22Rv1 (cell line): Measurements from ENCODE around the gene FGR.
"Not testable (repeated sequence)": the region's sequence is repeated elsewhere in the genome, so short reads cannot be mapped to it uniquely, and the experiment has no call there.

ENCODE experiments used
- H3K27ac ChIP-seq: fragments of 450-650 bp; 2 replicates; pipeline ENCODE4 v1.5.1; 2017
- ZFX ChIP-seq: fragments of 450-650 bp; IDR thresholded peaks from 2 replicates; pipeline ENCODE4 v1.6.1; 2017; ENCODE audit warnings: antibody characterized with exemption, borderline replicate concordance
- TF ChIP-seq, protein P1 (sequence below): fragments of 450-650 bp; IDR thresholded peaks from 2 replicates; pipeline ENCODE4 v1.5.1; 2017; ENCODE audit warnings: mild to moderate bottlenecking

Gene FGR

GRCh38 chr1:27623327-27624212 is 11.4 kb downstream of the FGR start:
- no peak overlapping the region for H3K27ac ChIP-seq
- no peak for TF ChIP-seq ZFX
- TF ChIP-seq, protein P1, sequence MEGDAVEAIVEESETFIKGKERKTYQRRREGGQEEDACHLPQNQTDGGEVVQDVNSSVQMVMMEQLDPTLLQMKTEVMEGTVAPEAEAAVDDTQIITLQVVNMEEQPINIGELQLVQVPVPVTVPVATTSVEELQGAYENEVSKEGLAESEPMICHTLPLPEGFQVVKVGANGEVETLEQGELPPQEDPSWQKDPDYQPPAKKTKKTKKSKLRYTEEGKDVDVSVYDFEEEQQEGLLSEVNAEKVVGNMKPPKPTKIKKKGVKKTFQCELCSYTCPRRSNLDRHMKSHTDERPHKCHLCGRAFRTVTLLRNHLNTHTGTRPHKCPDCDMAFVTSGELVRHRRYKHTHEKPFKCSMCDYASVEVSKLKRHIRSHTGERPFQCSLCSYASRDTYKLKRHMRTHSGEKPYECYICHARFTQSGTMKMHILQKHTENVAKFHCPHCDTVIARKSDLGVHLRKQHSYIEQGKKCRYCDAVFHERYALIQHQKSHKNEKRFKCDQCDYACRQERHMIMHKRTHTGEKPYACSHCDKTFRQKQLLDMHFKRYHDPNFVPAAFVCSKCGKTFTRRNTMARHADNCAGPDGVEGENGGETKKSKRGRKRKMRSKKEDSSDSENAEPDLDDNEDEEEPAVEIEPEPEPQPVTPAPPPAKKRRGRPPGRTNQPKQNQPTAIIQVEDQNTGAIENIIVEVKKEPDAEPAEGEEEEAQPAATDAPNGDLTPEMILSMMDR = no peak

DNA sequence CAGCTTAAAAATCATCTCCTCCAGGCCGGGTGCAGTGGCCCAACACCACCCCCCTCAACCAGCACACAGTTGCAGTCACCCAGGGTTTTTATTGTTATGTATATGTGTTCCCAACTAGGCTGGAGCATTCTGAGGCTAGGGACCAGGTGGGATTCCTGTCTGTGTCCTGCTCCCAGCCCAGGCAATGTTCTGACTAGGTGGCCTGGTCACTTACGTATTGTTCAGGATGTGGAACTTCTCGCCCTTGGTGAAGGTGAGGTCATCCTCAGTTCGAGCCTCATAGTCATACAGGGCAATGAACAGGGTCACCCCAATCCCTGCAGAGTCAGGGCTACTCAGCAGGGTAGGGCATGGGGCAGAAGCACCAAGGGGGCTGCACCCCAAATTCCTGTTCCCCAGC is 12.2 kb downstream of the FGR start:
- TF ChIP-seq, protein P1 = no peak
- TF ChIP-seq ZFX = no peak
- no peak overlapping the region for H3K27ac ChIP-seq

- H3K27ac ChIP-seq = no peak overlapping the region
- no peak for TF ChIP-seq ZFX
- TF ChIP-seq, protein P1 = no peak
Observed at GRCh38 chr1:27621051-27621920, 13.7 kb downstream of the FGR start.

DNA sequence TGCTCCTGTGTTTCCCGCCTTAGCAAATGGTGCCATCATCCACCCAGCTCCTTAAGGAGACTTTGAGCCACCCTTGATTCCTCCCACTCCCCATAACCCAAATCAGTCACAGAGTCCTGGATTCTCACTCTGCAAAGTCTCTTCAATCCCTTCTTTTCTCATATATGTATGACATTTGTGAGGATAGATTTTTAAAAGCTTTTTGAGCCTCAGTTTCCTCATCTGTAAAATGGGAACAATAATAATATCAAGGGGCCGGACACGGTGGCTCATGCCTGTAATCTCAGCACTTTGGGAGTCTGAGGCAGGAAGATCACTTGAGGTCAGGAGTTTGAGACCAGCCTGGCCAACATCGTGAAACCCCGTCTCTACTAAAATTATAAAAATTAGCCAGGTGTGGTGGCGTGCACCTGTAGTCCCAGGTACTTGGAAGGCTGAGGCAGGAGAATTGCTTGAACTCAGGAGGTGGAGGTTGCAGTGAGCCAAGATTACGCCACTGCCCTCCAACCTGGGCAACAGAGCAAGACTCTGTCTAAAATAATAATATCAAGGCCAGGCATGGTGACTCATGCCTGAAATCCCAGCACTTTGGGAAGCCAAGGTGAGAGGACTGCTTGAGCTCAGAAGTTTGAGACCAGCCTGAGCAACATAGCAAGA is 15.1 kb downstream of the FGR start:
- not testable (repeated sequence) for H3K27ac ChIP-seq

GRCh38 chr1:27618341-27619082 is 16.5 kb downstream of the FGR start:
- no peak overlapping the region for H3K27ac ChIP-seq
- TF ChIP-seq, protein P1 = no peak
- TF ChIP-seq ZFX = no peak

DNA sequence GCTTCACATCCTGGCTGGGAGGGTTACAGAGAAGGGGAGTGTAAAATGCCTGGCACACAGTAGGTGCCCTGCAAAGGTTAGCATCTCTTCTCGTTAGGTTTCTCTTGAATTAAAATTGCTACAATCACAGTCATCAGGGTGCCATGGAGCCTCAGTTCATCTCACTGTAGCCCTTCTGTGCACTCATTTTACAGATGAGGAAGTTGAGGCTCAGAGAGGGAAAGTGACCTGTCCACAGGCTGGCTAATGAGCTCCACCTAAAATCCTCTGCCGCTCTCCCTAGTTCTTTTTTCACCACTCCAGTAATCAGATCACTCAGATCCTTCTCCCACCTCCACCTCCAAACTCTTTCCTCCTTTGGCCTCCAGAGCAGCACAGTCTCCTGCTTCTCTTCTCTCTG is 17.6 kb downstream of the FGR start:
- no peak overlapping the region for H3K27ac ChIP-seq
- TF ChIP-seq ZFX = no peak
- TF ChIP-seq, protein P1 = no peak

DNA sequence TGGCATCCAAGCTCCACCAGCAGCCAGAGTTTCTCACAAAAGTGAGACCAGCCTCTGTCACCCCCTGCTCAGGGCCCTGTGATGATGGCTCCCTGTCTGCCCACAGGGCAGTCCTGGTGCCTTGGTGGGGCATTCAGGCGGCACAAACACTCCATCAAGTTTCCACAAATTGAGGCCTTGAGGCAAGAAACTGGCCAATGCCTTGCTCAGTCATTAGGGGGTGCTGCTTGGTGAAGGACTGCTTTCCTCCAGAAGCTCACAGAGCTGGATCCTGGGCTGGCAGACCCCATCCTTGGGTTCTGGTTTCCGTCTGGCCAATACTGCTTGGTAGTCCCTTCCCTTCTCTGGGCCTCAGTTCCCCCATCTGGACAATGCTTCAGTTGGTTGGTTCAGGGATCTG is 18.5 kb downstream of the FGR start:
- TF ChIP-seq, protein P1 = no peak
- TF ChIP-seq ZFX = no peak
- no peak overlapping the region for H3K27ac ChIP-seq
